ENCODE measurements around the gene TRIM37. TPM values are rescaled to one million over a fixed set of nuclear protein-coding genes. Genes with fewer than 3 reads are reported as not detected.

Gene TRIM37
- total RNA-seq, 1 donor from 2014 or later = 35.6 TPM

- no peak for DNase-seq
- Mint-ChIP-seq H3K27me3 (ENCODE audit: unreplicated experiment) (no peaks in the 10 kb centered on the region), H3K36me3 (ENCODE audit: unreplicated experiment) (no peaks in the 10 kb centered on the region), H3K9me3 (ENCODE audit: unreplicated experiment) (no peaks in the 10 kb centered on the region), H3K4me3 (ENCODE audit: unreplicated experiment) (no peak overlapping the region), H3K27ac (ENCODE audit: unreplicated experiment) (no peak overlapping the region), H3K4me1 (ENCODE audit: low read depth, unreplicated experiment) (no peaks in the 10 kb centered on the region)
- TF ChIP-seq, protein P1, sequence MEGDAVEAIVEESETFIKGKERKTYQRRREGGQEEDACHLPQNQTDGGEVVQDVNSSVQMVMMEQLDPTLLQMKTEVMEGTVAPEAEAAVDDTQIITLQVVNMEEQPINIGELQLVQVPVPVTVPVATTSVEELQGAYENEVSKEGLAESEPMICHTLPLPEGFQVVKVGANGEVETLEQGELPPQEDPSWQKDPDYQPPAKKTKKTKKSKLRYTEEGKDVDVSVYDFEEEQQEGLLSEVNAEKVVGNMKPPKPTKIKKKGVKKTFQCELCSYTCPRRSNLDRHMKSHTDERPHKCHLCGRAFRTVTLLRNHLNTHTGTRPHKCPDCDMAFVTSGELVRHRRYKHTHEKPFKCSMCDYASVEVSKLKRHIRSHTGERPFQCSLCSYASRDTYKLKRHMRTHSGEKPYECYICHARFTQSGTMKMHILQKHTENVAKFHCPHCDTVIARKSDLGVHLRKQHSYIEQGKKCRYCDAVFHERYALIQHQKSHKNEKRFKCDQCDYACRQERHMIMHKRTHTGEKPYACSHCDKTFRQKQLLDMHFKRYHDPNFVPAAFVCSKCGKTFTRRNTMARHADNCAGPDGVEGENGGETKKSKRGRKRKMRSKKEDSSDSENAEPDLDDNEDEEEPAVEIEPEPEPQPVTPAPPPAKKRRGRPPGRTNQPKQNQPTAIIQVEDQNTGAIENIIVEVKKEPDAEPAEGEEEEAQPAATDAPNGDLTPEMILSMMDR (IDR thresholded peaks at IDR 0.05; ENCODE audit: partially characterized antibody, unreplicated experiment) = no peak
Measured at GRCh38 chr17:59084154-59084553, 22.5 kb downstream of the TRIM37 start.

GRCh38 chr17:59074494-59074893 is 32.2 kb downstream of the TRIM37 start:
- Mint-ChIP-seq H3K27me3 (ENCODE audit: unreplicated experiment) (no peaks in the 10 kb centered on the region), H3K4me1 (ENCODE audit: low read depth, unreplicated experiment) (no peaks in the 10 kb centered on the region), H3K36me3 (ENCODE audit: unreplicated experiment) (no peaks in the 10 kb centered on the region), H3K4me3 (ENCODE audit: unreplicated experiment) (no peak overlapping the region), H3K27ac (ENCODE audit: unreplicated experiment) (peak overlapping the region; percentile 50), H3K9me3 (ENCODE audit: unreplicated experiment) (peaks cover 1% of the 10 kb centered on the region)
- no peak for DNase-seq
- TF ChIP-seq, protein P1 (IDR thresholded peaks at IDR 0.05; ENCODE audit: partially characterized antibody, unreplicated experiment) = no peak

GRCh38 chr17:59073972-59074371 is 32.7 kb downstream of the TRIM37 start:
- no peak for DNase-seq
- Mint-ChIP-seq H3K27me3 (ENCODE audit: unreplicated experiment) (no peaks in the 10 kb centered on the region), H3K9me3 (ENCODE audit: unreplicated experiment) (peaks cover 1% of the 10 kb centered on the region), H3K36me3 (ENCODE audit: unreplicated experiment) (no peaks in the 10 kb centered on the region), H3K27ac (ENCODE audit: unreplicated experiment) (peak overlapping the region; percentile 65), H3K4me3 (ENCODE audit: unreplicated experiment) (no peak overlapping the region), H3K4me1 (ENCODE audit: low read depth, unreplicated experiment) (no peaks in the 10 kb centered on the region)
- TF ChIP-seq, protein P1 (IDR thresholded peaks at IDR 0.05; ENCODE audit: partially characterized antibody, unreplicated experiment) = no peak

DNA sequence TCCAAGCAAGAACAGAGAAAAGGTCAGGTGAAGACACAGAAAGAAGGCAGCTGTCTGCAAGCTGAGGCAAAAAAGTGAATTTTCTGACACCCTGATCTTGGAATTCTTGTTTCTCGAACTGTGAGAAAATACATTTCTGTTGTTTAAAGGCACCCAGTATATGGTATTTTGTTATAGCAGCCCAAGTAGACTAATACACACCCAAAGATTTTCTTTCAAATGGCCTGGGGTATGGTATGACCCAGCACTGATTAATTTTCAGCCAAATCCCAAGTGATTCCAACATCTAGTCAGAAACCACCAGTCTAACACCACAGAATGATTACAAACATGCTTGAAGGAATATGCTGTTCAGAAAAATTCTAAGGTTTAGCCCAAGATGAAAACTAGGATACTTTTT is 36.8 kb downstream of the TRIM37 start:
- TF ChIP-seq, protein P1 (IDR thresholded peaks at IDR 0.05; ENCODE audit: partially characterized antibody, unreplicated experiment) = no peak
- Mint-ChIP-seq H3K36me3 (ENCODE audit: unreplicated experiment) (no peaks in the 10 kb centered on the region), H3K9me3 (ENCODE audit: unreplicated experiment) (peaks cover 1% of the 10 kb centered on the region), H3K4me1 (ENCODE audit: low read depth, unreplicated experiment) (no peaks in the 10 kb centered on the region), H3K4me3 (ENCODE audit: unreplicated experiment) (no peak overlapping the region), H3K27me3 (ENCODE audit: unreplicated experiment) (no peaks in the 10 kb centered on the region), H3K27ac (ENCODE audit: unreplicated experiment) (no peak overlapping the region)
- no peak for DNase-seq

DNA sequence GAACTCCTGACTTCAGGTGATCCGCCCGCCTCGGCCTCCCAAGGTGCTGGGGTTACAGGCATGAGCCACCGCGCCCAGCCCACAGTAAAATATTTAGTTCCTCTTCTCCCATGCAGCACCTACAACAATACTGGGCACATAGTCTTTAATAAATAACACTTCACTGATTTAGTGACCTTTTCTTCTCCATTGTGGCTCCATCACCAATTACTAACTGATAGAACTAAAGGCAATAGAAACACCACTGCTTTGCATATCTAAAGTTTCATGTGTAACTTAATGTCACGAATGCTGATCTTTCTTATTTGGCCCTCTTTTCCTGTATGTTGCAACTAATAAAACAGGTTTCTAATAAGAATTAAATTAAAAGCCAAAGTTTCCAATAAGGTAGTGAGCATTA is 38.9 kb downstream of the TRIM37 start:
- TF ChIP-seq, protein P1 (IDR thresholded peaks at IDR 0.05; ENCODE audit: partially characterized antibody, unreplicated experiment) = no peak
- no peaks in the 10 kb centered on the region for H3K36me3 Mint-ChIP-seq (ENCODE audit: unreplicated experiment)
- no peaks in the 10 kb centered on the region for H3K9me3 Mint-ChIP-seq (ENCODE audit: unreplicated experiment)
- H3K4me1 Mint-ChIP-seq (ENCODE audit: low read depth, unreplicated experiment) = no peaks in the 10 kb centered on the region
- H3K27me3 Mint-ChIP-seq (ENCODE audit: unreplicated experiment) = no peaks in the 10 kb centered on the region
- no peak overlapping the region for H3K27ac Mint-ChIP-seq (ENCODE audit: unreplicated experiment)
- DNase-seq = no peak
- no peak overlapping the region for H3K4me3 Mint-ChIP-seq (ENCODE audit: unreplicated experiment)

All from glutamatergic neuron (in vitro differentiated cells).